Mesenchymal stem cell (in vitro differentiated cells and primary cell): ENCODE results near the gene ATP10D.

ENCODE experiments used
- DNase-seq: peaks from one replicate; pipeline ENCODE4 v3.0.0-alpha.2; 2013
- H2AFZ ChIP-seq: one replicate; pipeline ENCODE4 v1.6.1; 2013; ENCODE audit warnings: low read depth, mild to moderate bottlenecking, control low read depth, inconsistent platforms, low read length, moderate library complexity
- H2AK5ac ChIP-seq: 2 replicates; pipeline ENCODE4 v1.6.1; 2013; ENCODE audit warnings: low read length, moderate library complexity, mild to moderate bottlenecking, inconsistent platforms; ENCODE audit not compliant: severe bottlenecking
- H2BK120ac ChIP-seq: one replicate; pipeline ENCODE4 v1.6.1; 2013; ENCODE audit warnings: low read depth, mild to moderate bottlenecking, inconsistent platforms, low read length, moderate library complexity
- H2BK12ac ChIP-seq, 2 experiments: one replicate each; pipeline ENCODE4 v1.6.1; 2013; ENCODE audit warnings: inconsistent platforms in 2 of 2, low read length in 2 of 2, mild to moderate bottlenecking in 2 of 2, moderate library complexity in 2 of 2, control low read depth in 1 of 2
- H2BK15ac ChIP-seq: one replicate; pipeline ENCODE4 v1.6.1; 2013; ENCODE audit warnings: mild to moderate bottlenecking, low read depth, inconsistent platforms; ENCODE audit not compliant: poor library complexity, severe bottlenecking
- H2BK5ac ChIP-seq: 2 replicates; pipeline ENCODE4 v1.6.1; 2013; ENCODE audit warnings: low read depth, mild to moderate bottlenecking, low read length, control low read depth, inconsistent platforms; ENCODE audit not compliant: poor library complexity, severe bottlenecking
- H3K14ac ChIP-seq, 2 experiments: one replicate each; pipeline ENCODE4 v1.6.1; 2013; ENCODE audit warnings: inconsistent platforms in 2 of 2, low read length in 2 of 2, control low read depth in 1 of 2, mild to moderate bottlenecking in 1 of 2, moderate library complexity in 1 of 2
- H3K18ac ChIP-seq, 2 experiments: one replicate each; pipeline ENCODE4 v1.6.1; 2013; ENCODE audit warnings: inconsistent platforms in 2 of 2, low read length in 2 of 2, control low read depth in 1 of 2, low read depth in 1 of 2, mild to moderate bottlenecking in 1 of 2
- H3K23ac ChIP-seq, 2 experiments: one replicate each; pipeline ENCODE4 v1.6.1; 2013; ENCODE audit warnings: inconsistent platforms in 2 of 2, low read length in 2 of 2, mild to moderate bottlenecking in 2 of 2, moderate library complexity in 2 of 2, control low read depth in 1 of 2
- H3K27ac ChIP-seq: 2 replicates; pipeline ENCODE4 v1.5.1; 2013; ENCODE audit warnings: mild to moderate bottlenecking, moderate library complexity, low read length, control low read depth, inconsistent platforms; ENCODE audit not compliant: poor library complexity, severe bottlenecking
- H3K27me3 ChIP-seq, 2 experiments: 2 replicates each; pipeline versions ENCODE4 v1.6.1 to v1.7.0; 2013; ENCODE audit warnings: low read length in 2 of 2, mild to moderate bottlenecking in 2 of 2, moderate library complexity in 2 of 2, control low read depth in 1 of 2, inconsistent platforms in 1 of 2; ENCODE audit not compliant: control insufficient read depth in 1 of 2, insufficient read depth in 1 of 2
- H3K36me3 ChIP-seq, 2 experiments: 2 replicates each; pipeline versions ENCODE4 v1.6.1 to v1.7.0; 2013; ENCODE audit warnings: low read length in 2 of 2, control low read depth in 1 of 2, inconsistent platforms in 1 of 2, low read depth in 1 of 2, mild to moderate bottlenecking in 1 of 2; ENCODE audit not compliant: insufficient read depth in 2 of 2, control insufficient read depth in 1 of 2
- H3K4ac ChIP-seq, 2 experiments: one replicate each; pipeline ENCODE4 v1.6.1; 2013; ENCODE audit warnings: inconsistent platforms in 2 of 2, low read length in 2 of 2, mild to moderate bottlenecking in 2 of 2, moderate library complexity in 2 of 2, control low read depth in 1 of 2, low read depth in 1 of 2
- H3K4me1 ChIP-seq: 2 replicates; pipeline ENCODE4 v1.6.1; 2013; ENCODE audit warnings: low read depth, low read length, control low read depth; ENCODE audit not compliant: control insufficient read depth, insufficient read depth
- H3K4me2 ChIP-seq: 2 replicates; pipeline ENCODE4 v1.6.1; 2013; ENCODE audit warnings: low read length, mild to moderate bottlenecking, inconsistent platforms; ENCODE audit not compliant: poor library complexity, severe bottlenecking
- H3K4me3 ChIP-seq, 2 experiments: 2 replicates each; pipeline versions ENCODE4 v1.5.1 to v1.7.0; 2013; ENCODE audit warnings: low read length in 2 of 2, mild to moderate bottlenecking in 2 of 2, control low read depth in 1 of 2, low read depth in 1 of 2; ENCODE audit not compliant: insufficient read depth in 1 of 2
- H3K79me1 ChIP-seq: replicated peaks from 2 replicates; pipeline ENCODE4 v1.6.1; 2013; ENCODE audit warnings: mild to moderate bottlenecking, control low read depth, low read length, inconsistent platforms; ENCODE audit not compliant: poor library complexity, severe bottlenecking
- H3K9ac ChIP-seq: 2 replicates; pipeline ENCODE4 v1.7.0; 2013; ENCODE audit warnings: mild to moderate bottlenecking, low read length, moderate library complexity
- H3K9me3 ChIP-seq: 2 replicates; pipeline ENCODE4 v1.7.0; 2013; ENCODE audit warnings: mild to moderate bottlenecking, low read length; ENCODE audit not compliant: control insufficient read depth
- H4K8ac ChIP-seq: one replicate; pipeline ENCODE4 v1.6.1; 2013; ENCODE audit warnings: inconsistent platforms, mild to moderate bottlenecking, low read length, moderate library complexity
- H4K91ac ChIP-seq: one replicate; pipeline ENCODE4 v1.6.1; 2013; ENCODE audit warnings: mild to moderate bottlenecking, low read length, inconsistent platforms
- WGBS: methylation state at CpG from one replicate; pipeline ENCODE4 v1.1.7; 2013; ENCODE audit warnings: mixed read lengths; 5-methylcytosine and 5-hydroxymethylcytosine counted together

The ATP10D gene

GRCh38 chr4:47500776-47501175, 15.7 kb downstream of the ATP10D start:
- Histone ChIP-seq H4K91ac (no peak overlapping the region), H4K8ac (no peak overlapping the region), H3K18ac (no peak overlapping the region), H2BK12ac (no peak overlapping the region), H2BK120ac (no peak overlapping the region), H3K4me2 (no peak overlapping the region), H2AK5ac (no peak overlapping the region), H3K9me3 (no peaks in the 10 kb centered on the region), H3K27ac (no peak overlapping the region), H3K14ac (no peak overlapping the region), H2AFZ (no peak overlapping the region), H3K27me3 (no peaks in the 10 kb centered on the region), H3K36me3 (peaks cover 0 to 4% of the 10 kb centered on the region in 2 experiments), H3K79me1 (peaks cover 18% of the 10 kb centered on the region), H2BK5ac (no peak overlapping the region), H3K4ac (no peak overlapping the region), H3K9ac (no peak overlapping the region), H3K4me1 (no peaks in the 10 kb centered on the region), H3K4me3 (no peak overlapping the region), H3K23ac (no peak overlapping the region), H2BK15ac (no peak overlapping the region)
- DNase-seq, result no peak
- 63% methylated on average over 3 of the region's 3 CpGs for WGBS

DNA sequence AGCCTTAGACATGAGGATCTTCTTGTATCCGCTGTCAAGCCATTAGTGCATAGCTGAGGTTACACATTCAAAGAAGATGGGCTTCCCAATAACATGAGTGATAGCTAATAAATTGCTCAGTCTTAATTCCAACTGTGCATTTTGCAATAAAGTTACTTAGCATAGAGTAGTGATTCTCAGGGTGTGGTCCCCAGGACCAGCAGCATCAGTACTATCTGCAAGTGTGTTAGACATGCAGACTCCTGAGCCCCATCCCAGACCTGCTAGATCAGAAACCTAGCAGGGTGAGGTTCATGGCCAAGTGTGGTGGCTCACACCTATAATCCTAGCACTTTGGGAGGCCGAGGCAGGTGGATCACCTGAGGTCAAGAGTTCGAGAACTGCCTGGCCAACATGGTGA, 20.1 kb downstream of the ATP10D start:
- H2AFZ ChIP-seq, result no peak overlapping the region
- H2BK5ac ChIP-seq, result no peak overlapping the region
- H3K4me1 ChIP-seq, result no peaks in the 10 kb centered on the region
- no peak overlapping the region for H3K4ac ChIP-seq
- H3K27ac ChIP-seq, result no peak overlapping the region
- no peak overlapping the region for H4K91ac ChIP-seq
- no peaks in the 10 kb centered on the region for H3K27me3 ChIP-seq
- H2BK15ac ChIP-seq, result no peak overlapping the region
- H4K8ac ChIP-seq, result no peak overlapping the region
- H3K36me3 ChIP-seq, result no peaks in the 10 kb centered on the region
- H3K14ac ChIP-seq, result no peak overlapping the region
- H3K79me1 ChIP-seq, result peaks cover 21% of the 10 kb centered on the region
- H3K4me3 ChIP-seq, result no peak overlapping the region
- no peak overlapping the region for H3K9ac ChIP-seq
- no peak overlapping the region for H3K4me2 ChIP-seq
- H3K18ac ChIP-seq, result no peak overlapping the region
- WGBS, result 90% methylated on average over 2 of the region's 3 CpGs
- H2BK12ac ChIP-seq, result no peak overlapping the region
- no peak overlapping the region for H2AK5ac ChIP-seq
- no peak overlapping the region for H3K23ac ChIP-seq
- no peaks in the 10 kb centered on the region for H3K9me3 ChIP-seq
- DNase-seq, result no peak
- no peak overlapping the region for H2BK120ac ChIP-seq

- Histone ChIP-seq H4K91ac (no peak overlapping the region), H3K4me2 (no peak overlapping the region), H3K27me3 (no peaks in the 10 kb centered on the region), H2BK5ac (no peak overlapping the region), H2BK15ac (no peak overlapping the region), H3K36me3 (no peaks in the 10 kb centered on the region), H2BK12ac (no peak overlapping the region), H3K79me1 (peaks cover 18% of the 10 kb centered on the region), H3K4ac (no peak overlapping the region), H3K9me3 (no peaks in the 10 kb centered on the region), H3K23ac (no peak overlapping the region), H3K27ac (no peak overlapping the region), H2BK120ac (no peak overlapping the region), H3K9ac (no peak overlapping the region), H3K18ac (no peak overlapping the region), H3K14ac (no peak overlapping the region), H3K4me3 (no peak overlapping the region), H2AFZ (no peak overlapping the region), H4K8ac (no peak overlapping the region), H2AK5ac (no peak overlapping the region), H3K4me1 (no peaks in the 10 kb centered on the region)
- no peak for DNase-seq
- no CpG with 5 or more reads among the region's 3 CpGs for WGBS
Observed at GRCh38 chr4:47505666-47506065, 20.6 kb downstream of the ATP10D start.

GRCh38 chr4:47510506-47511143, 25.6 kb downstream of the ATP10D start:
- Histone ChIP-seq H3K4me3 (no peak overlapping the region), H2BK15ac (no peak overlapping the region), H3K27ac (peak overlapping the region; percentile 39), H3K79me1 (peaks cover 11% of the 10 kb centered on the region), H3K9ac (peak overlapping the region; percentile 70), H3K18ac (no peak overlapping the region), H2BK120ac (no peak overlapping the region), H3K27me3 (no peaks in the 10 kb centered on the region), H3K36me3 (peaks cover 0 to 26% of the 10 kb centered on the region in 2 experiments), H4K91ac (no peak overlapping the region), H3K23ac (no peak overlapping the region), H2AK5ac (no peak overlapping the region), H4K8ac (no peak overlapping the region), H3K4me2 (no peak overlapping the region), H3K9me3 (no peaks in the 10 kb centered on the region), H2BK5ac (no peak overlapping the region), H3K14ac (no peak overlapping the region), H2BK12ac (no peak overlapping the region), H2AFZ (no peak overlapping the region), H3K4ac (no peak overlapping the region), H3K4me1 (peaks cover 2% of the 10 kb centered on the region)
- DNase-seq, result peak; percentile 54
- WGBS, result 63% methylated on average over 1 of the region's 2 CpGs
